Bone marrow (tissue), 2 donors: ENCODE data around the gene GLT6D1.

ENCODE experiments used
- DNase-seq, 2 donors: peaks; one replicate each; lab custom pipeline; 2025; lab: John Stamatoyannopoulos, UW

GLT6D1 gene

DNA sequence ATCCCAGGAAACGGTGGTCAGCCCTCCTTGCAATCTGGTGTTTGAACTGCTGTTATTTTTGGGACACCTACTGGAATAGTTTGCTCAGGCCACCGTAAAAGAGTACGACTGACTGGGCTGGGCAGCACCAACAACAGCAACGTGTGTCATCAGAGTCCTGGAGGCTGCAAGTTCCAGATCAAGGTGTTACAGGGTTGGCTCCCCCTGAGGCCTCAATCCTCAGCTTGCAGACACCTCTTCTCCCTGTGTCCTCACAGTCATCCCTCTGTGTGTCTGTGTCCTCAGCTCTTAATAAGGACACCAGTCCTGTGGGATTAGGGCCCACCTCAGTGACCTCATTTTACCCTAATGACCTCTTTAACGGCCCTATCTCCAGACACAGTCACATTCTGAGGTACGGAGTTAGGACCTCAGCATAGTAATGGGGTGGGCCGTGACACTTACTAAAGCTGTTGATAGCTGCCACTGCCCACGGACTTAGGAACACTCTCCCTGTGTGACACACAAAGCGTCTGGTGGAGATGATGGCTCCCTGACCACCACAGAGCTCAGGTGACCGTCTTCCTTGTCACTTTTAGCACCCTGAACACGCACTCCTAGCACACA is 16.8 kb downstream of the GLT6D1 start:
- no peak for DNase-seq

DNA sequence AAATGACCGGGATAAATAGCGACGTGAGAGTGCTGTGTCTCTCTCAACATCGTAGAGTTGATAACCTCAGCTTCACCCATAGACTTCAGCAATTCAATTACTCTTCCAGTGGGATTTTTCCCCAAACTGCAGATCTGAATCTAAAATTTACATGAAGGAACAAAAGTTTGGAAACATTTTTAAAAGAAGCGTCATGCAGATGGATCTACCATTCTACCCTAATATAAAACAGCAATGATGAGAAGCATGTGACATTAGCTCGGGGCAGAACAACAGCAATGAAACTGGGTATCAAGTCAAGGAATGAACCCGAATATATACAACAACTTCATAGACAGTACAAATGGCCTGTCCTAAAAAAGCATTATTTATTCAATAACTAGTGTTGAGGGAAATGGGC is 18.8 kb downstream of the GLT6D1 start:
- DNase-seq = no peak

DNA sequence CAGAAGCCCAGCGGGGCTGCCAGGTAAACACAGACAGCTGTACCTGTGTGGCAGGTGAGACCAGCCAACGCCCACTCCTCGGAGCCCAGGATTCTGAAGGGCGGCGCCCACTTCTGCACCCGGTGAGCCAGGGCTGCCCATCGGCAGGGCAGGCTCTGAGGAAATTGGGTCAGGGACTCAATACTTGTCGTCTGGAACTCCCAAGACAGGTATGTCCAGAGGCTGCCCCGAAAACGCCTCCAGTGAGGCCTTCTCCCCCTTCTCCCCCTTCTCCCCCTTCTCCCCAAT is 19.8 kb downstream of the GLT6D1 start:
- DNase-seq = no peak

DNA sequence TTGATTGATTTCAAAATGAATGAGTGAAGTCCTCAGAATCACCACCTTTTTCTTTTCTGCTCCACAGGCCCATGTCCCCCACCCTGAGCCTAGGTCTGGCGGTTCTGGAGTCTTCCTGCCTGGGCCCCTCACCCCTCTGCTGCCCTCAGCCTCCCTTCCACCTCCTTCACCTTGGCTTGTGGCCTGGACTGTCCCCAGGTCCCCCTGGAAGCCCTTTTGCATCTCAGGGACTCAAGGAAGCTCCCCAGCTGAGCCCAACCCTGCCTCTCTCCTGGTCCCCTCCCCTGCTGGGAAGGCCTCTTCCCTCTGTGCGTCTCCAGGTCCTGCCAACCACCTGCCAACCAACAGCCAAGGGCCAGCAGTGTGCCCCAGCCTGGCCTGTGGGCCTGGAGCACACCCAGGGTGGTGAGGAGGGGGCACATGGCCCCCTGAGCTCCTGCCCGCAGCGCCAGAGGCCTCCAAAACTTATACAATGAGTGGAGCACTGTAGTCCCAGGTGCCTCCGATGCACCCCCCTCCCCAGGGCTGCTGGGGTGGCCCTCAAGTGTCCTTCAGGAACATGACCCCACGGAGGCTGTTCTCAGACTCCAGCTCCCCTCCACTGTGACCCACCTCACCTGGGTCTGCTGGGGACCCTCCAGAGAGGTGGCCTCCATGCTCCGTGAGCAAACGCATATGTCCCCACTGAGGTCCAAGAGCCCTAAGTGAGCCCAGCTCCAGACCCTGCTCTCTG is 20.3 kb downstream of the GLT6D1 start:
- DNase-seq = no peak

DNA sequence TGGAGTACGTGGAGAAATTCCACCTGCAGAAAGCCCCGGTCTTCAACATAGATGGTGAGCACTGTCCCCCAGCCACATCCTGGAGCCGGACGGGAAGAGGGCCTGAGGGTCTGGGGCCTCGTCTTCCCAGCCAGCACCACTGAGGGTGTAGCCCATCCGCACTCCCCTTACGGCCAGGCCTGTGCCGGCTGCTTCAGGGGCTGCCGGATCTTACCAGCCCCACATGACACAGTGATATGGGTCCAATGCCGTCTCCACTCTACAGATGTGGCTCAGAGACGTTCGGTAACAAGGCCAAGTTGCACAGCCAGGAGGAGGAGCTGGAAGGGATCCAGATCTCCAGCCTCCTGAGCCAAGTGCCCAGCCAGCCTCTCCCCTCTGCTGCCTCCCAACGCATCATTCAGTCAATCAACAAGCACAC is 21.3 kb downstream of the GLT6D1 start:
- DNase-seq = no peak

DNA sequence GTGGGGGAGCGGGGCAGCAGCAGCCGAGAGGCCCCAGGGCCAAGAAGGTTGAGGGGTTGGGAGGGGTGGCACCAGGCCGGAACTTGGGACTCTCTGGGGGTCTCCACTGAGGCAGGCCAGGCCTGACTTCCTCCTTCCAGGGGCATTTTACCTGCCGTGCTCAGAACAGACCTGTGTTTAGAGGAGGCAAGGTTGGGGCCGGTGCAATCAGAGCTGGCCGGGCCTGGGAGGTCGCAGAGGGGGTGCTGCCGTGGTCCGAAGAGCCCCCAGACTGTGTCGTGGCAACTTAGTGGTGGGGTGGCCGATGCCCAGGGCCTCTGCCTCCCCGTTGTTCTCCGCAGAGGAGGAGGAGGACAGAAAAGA is 21.8 kb downstream of the GLT6D1 start:
- DNase-seq = no peak

DNA sequence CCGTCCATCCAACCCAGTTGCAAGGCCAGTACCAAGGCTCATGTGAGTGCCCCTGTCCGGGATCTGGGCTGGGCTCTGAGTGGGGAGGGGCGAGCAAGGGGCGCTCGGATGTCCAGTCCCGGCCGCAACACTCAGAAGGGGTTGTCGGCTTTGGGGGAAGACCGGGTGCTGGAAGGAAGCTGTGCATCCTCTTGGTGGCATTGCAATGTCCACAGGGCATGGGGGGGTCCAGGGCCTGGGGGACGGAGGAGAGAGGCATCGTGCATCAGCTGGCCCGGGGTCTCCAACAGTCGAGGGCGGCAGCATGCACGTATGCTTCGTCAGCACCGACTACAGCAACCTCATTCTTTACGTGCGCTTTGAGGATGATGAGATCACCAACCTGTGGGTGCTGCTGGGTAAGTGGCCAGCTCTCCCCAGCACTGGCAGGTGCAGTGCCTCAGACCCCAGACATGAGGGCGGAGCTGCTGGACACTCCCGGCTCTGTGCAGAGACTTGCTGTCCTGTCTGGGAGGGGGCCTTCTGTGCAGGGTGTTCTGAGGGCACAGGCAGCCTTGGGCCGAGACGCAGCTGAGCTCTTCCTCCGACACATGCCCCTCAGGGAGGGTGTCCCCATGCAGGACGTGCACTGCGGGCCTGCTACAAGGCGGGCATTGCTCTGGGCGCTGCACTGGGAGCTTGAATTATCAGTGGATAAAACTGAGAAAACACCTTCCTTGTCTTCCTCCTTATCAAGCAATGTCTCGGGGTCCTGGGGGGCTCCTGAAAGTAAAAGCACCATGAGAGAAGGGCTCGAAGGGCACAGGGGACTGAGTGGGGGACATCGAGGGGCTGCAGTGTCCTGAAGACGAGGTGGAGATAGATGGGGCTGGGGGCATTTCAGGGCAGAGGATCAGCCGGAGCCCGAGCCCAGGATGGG is 22.5 kb downstream of the GLT6D1 start:
- DNase-seq = no peak

DNA sequence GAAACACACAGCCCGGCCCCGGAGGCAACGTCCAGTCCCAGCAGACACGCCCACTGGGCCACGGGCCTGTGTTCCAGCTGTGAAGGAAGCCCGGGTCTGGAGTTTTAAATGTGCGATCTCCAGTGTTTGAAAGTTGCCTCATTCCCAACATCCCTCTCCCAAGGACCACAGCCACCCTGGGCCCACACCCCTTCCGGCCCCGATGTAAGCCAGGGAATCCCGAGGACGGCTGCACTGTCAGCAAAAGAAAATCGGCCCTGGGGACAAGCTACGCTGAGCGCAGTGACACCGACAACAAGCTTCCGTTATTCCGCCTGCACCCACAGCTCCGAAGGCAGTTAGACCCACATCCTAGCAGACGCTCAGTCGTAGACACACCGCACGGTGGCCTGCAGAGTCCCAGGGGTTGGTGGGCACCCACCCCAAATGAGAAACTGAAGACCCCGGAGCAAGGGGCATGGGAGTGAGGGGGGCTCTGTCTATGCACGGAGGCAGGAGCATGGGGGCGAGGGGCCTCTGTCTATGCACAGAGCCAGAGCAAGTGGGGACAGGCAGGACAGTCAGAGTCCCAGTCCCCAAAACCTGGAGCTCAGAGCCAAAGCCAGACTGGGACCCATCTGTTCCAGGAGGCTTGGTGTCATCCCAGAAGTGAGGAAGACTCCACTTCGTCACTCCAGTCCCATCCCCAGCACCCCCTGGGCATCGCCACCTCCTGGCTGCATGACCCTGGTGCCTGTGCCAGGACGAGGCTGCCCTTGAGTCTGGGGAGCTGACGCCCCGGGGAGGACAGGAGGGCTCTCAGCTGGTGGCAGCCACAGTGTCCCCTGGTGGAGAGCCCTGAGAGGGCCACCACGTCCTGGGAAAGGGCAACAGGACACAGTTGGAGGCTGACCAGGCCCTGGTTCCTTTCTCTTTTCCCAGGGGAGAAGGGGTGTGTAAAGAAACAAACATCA is 23.4 kb downstream of the GLT6D1 start:
- no peak for DNase-seq

DNA sequence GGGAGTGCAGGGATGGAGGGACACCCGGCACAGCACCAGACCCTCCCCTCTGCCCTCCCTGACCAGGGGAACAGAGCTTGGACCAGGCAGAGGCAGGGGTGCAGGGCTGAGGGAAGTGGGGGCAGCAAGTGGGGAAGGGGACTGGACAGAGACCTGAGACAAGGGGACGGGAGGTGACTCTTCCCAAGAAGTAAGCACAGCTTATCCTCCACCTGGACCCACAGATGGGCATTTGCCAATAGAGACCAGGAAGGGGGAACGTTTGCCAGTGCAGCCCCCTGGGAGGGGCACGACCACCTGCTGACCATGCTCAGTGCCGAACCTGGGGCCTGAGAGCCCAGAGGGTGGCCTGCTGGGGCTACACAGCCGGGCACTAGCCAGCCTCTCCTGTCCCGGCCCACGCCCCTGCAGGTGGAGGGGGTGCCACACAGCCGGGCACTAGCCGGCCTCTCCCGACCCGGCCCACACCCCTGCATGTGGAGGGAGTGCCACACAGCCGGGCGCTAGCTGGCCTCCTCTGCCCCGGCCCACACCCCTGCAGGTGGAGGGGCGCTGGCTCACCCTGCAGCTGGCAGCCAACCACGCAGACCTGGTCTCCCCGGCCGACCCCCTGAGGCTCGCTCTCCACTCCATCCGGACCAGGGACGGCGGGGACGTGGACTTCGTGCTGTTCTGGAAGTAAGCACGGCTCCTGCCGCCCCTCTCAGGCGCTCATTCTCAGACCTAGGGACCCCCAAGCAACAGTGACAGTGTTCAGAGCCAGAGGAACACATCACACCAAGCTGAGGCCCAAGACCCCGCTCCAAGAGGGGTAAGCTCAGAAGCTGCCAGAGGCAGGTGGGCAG is 24.3 kb downstream of the GLT6D1 start:
- no peak for DNase-seq

DNA sequence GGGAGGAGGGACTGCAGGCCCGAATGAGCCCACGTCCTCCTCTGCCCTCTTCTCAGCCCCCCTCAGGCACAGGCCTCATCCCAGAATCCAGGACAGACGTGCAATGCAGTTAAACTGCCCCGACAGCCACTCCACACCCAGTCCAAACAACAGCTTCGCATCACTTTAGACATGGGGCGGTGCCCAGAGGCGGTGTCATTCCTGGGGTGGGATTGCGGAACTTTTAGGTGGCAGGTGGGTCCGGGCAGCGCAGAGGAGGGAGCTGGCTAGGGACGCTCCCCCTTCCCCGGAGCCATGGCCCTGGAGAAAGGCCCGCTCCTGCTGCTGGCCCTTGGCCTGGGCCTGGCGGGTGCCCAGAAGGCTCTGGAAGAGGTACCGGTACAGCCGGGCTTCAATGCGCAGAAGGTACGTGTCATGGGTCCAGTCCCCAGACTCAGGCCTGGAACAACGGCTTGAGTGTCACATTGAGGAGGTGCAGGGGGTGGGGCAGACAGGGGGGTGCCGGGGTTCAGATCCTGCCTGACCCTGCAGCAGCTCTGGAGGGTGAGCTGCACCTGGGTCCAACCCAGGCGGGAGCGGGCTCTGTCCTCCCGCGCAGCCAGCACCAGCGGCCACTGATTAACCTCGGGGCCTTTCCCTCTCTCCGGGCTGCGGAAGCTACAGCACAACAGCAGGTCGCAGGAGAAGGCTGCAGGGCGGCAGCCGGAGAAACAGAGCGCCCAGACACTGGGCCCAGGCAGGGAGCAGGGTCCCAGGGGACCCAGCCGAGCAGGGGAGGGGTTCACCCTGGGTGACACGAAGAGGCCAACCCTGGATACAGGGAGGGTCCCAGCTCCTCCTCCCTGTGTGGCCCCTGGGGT is 25.2 kb downstream of the GLT6D1 start:
- DNase-seq = no peak

DNA sequence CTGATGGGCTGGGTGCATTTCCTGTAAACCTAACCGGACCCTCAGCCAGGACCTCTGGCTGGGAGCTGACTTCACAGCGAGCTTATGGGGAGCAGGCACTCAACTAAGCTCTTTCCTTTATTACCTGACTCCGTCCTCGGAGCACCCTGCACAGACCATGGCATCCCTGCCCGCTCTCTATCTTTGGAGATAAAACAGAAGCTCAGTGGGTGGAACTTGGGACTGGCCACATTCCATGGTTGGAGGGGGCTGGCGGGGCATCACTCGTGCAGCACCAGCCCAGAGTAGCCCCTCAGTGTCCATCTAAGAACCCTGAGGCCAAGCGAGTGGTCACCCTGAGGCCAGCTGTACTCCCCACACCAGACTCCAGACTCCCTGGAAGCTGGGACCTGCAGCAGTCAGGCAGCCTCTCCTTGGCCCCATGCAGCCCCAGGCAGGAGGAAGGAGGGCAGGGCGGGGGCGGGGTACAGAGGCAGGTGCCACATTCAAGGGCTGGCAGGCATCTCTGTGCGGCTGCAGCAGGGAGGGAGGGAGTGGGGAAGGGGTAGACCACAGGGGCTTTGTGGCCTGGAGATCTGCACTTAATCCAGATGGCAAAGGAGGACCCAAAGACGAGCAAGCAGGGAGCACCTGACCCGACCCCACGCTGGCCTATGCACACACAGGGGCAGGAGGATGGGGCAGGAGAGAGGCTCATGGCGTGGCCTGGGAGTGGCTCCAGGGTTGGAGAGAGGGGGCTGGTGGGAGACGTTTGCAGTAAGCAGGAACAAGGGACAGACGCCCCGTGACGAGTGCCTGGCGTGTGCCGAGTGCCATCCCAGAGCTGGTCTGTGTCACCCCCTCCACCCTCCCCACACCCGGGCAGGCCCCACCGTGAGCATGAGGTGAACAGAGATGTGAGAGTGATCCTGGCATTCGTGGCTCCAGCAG is 26.1 kb downstream of the GLT6D1 start:
- no peak for DNase-seq

DNA sequence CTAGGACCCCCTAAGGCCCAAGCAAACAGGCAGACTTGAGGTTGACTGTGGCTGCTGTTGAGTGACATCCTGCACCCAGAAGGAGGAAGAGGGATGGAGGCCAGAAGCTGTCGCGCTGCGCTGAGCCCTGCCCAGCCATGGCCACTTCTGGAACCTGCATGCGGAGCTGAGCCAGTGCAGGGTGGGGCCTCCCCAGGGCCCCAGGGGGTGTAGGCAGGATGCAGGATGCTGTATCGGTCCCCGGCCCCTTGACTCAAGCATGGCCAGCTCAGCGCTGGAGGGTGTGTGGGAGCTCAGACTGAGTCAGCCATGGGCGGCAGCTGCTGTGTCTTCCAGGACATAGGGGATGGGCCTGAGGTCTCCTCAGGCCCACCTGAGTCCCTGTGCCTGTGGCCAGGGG is 26.9 kb downstream of the GLT6D1 start:
- DNase-seq = no peak

DNA sequence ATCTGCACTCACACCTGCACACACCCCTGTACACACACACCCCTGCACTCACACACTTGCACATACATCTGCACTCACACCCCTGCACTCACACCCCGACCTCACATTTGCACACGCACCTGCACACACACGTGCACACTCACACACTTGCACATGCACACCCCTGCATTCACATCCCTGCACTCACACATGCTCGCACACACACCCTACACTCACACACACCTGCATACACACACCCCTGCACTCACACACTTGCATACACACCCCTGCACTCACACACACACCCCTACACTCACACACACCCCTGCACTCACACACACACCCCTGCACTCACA is 27.5 kb downstream of the GLT6D1 start:
- no peak for DNase-seq

DNA sequence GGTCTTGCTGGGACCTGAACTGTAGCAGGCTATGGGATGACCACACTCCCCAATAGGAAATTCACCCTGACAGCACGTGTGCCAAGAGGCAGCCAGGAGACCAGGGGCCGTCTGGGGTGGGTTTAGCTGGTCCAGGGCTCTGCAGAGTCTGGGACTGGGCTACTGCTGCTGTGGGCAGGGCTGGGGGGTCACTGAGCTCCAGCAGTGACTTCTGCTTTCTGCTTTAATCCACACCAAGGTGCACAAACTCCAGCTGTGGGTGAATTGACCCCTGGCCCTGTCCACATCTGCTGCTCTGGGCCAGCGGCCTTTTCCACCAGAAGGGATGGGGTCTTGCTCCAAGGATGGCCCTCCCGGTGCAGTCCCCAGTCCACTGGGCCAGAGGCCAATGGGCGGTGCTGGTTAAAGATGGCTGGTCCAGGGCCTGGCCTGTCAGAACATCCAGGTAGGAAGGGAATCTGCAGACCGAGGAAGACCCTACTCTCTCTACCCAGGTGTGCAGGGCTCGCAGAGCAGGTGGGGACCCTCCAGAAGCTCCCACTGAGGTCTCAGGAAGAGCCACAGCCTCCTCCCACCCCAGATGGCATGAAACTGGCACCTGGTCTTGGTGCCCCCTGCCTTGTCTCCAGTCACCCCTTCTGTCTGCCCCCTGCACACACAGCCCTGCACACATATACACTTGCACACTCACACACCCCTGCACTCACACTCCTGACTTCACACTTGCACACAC is 28.0 kb downstream of the GLT6D1 start:
- no peak for DNase-seq

DNA sequence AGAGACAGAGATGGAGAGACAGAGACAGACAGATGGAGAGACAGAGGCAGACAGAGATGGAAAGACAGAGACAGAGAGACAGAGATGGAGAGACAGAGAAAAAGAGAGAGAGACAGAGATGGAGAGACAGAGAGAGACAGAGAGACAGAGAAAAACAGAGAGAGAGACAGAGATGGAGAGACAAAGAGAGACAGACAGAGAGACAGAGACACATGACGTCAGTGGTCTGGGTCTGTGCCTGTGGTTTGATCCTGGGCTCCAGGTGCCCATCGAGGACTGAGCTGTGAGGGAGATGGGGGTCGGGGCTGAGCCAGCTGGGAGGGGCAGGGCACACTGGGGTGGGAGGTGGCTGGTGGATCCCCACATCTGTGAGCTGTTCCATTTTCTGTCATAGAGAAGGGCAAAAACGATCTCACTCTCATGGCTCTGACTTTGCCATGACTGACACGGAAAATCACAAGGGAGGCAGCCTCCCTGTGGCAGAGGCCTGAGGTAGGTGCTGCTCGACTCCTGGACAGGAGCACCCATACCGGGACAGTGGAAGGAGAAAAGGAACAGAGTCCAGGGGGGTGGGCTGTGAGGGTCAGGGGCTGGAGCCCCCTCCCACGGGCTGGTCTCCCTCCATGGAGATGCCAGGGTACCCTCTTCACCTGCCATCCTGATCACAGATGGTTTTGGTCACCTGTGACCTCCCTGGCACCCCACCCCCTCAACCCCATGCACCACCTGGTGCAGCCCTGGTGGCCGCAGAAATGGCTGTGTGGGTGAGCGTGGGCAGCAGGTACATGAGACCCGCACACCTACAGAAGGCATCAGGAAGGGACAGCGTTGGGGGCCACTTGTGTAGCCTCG is 28.8 kb downstream of the GLT6D1 start:
- no peak for DNase-seq

DNA sequence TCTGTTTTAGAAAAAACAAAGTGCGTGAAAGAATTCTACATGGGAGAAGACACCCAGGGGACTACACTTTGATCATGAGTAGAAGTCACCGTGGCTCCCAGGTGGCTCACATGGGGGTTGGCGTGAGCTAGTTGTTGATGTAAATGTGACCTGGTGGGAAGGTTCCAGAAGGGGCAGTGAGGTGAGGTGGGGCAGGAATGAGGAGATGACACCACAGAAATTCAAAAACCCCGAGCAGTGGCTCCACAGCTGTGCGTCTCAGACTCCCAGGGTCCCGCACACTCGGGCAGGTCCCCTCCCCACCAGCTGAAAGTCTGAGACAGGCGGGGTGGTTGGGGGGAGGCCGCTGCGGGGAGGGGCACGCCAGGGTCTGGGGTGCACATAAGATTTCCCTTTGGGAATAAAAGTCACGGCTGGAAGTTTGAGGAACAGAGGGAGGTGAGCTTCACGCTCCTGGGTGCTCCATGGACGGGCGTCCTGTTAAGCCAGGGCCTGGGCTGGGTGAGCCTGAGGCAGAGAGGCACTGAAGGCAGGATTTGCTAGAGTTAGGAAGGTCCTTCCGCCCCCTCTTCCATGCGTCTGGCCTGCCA is 29.9 kb downstream of the GLT6D1 start:
- DNase-seq = no peak

DNA sequence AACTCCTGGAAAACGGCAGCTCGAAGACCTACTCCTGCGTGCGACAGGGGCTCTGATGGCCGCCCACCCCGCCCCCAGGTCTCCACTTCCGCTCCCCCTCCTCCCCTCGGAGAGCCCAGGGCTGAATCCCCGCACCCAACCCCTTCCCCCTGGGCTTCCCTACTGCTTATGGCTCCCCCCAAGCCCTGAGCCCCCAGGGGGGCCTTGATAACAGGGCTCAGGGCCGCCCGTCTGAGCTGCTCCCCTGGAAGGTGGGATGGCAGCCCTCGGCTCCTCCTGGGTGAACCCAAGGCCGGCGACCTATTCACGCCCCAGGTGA is 30.4 kb downstream of the GLT6D1 start:
- no peak for DNase-seq
